Middle frontal gyrus (tissue), 1 donor: ENCODE results near the gene GNB1.
"Not testable (repeated sequence)": the region's sequence is repeated elsewhere in the genome, so short reads cannot be mapped to it uniquely, and the experiment has no call there.

ENCODE experiments used
- DNase-seq: peaks from one replicate; pipeline ENCODE4 v3.0.0-alpha.2; 2015; ENCODE audit warnings: low spot score; ENCODE audit errors: extremely low spot score

GNB1 gene

DNA sequence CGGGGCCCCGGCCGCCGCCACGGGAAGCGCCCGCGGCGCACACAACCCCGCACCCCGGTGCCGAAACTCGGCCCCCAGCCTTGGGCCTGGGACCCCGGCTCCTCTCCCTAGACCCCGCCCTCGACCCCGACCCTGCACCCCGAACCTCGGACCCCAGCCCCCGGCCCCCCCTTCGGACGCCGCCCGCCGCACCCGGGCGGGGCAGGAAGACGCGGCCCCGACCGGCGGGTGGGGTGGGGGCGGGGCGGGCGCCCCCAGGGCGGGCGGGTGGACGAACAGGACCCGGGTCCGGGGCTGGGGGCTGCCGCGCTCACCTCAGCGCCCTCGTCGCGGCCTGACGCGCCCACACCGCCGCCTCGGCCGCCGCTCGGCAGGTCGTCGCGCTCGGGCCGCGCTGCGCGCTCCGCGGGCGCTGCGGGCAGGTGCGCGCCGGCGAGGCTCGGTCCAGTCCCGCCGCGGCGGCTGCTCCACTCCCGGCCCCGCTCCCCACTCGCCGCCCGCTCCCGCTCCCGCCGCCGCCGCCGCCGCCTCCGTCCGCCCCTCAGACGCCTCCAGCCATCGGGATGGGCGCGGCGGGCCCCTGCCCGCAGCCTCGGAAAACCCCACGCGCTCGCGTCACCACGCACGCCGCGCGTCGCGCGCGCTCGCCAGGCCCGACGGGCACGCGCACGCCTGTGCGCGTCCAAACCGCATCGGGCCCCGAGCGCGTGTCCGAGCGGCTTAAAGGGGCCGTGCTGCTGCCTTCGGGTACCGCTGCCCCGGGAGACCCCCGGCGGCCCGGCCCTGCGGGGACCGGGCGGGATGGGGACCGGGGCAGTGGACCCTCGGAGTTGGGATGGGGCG, at the start of gene GNB1:
Gene GNB1, minus strand, starts transcription at position 582 of the 843 bp plus-strand sequence. CDS start 65,634 bp downstream, outside the sequence.
- peak; percentile 85 for DNase-seq

- no peak for DNase-seq
These were observed 49.2 kb upstream of the GNB1 start for GRCh38 chr1:1940123-1940425.

DNA sequence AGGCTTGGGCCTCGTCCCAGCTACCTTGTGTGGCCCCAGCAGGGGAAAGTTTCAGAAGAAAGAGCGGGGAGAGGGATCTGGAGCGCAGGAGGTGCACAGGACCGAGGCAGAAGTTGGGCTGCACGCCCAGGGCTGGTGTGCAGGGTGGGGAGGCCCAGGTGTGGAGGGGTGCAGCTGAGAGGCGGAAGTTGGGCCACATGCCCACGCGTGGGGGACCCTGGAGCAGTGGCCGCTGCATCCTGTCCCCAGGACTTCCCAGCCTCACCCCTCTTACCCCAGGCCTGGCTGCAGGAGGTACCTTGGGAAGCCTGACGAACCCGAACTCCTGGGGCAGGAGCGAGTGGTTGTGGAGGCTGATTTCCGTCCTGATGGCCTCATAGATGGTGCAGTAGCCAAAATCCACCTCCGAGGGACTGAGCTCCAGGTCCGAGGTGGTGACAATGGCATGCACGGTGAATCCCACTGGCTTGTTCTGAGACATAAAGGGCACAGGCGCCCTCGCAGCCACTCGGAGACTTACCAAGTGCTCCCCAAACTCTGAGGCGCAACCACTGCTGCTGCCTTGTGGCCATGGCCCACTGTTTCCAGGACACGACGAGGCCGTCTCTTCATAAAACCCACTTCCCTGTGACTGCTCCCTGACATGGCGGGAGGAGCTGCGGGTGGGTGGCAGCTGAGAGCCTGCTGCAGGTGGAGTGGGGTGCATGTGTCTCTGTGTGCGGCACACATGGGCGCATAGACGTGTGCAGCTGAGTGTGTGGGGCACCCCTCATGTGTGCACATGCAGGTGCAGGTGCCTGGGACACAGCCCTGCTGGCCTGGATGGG, 48.6 kb upstream of the GNB1 start:
- no peak for DNase-seq

- DNase-seq, result no peak
These were observed 47.9 kb upstream of the GNB1 start for GRCh38 chr1:1938613-1939295.

DNA sequence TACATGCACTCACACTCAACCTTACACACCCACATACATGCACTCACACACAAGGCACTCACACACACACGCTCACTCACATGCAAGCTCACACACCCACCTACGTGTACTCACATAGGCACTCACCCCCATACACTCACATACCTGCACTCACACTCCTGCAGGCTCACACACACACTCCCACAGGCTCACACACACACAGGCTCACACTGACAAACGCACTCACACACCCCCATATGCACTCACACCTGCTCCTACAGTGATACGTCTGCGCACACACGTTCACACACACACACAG, 47.3 kb upstream of the GNB1 start:
- no peak for DNase-seq

DNA sequence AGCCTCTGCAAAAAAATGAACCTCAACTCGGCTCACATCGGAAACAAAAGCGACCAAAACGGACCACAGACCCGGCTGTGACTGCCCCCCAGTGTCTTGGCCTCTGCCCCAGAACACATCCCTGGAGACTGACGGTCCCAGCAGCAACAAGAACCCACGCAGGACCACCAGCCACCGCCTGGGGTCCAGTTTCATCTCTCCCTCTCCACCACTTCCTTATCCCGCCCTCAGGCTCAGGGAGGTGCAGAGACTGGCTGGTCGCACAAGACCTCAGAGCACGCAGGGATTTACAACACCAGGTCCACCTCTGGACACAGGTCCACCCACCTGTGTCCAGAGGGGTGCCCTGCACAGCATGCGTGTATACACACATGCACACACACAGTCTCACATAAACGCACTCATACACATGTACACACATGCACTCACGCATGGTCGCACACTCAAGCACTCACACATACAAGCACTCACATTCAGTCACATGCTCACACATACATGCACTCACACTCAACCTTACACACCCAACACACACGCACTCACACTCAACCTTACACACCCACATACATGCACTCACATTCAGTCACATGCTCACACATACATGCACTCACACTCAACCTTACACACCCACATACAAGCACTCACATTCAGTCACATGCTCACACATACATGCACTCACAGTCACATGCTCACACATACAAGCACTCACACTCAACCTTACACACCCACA, 46.8 kb upstream of the GNB1 start:
- no peak for DNase-seq

DNA sequence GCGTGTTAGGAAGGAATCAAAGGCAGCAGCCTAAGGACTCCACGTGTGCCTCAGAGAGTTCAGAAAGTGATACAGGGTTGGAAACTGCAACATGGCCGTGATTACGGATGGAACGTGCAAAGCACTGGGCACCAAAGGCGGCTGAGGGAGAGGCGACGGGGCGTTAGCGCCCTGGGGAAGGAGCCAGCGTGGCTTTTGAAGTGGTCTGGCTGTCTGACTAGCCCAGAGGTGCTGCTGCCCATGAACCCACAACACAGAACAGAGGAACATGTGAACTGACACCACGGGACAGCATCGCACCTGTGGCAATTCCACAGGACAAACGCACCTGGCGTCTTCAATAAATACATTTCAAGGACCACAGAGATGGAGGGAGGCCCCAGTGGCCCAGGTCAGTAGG, 46.2 kb upstream of the GNB1 start:
- DNase-seq, result no peak

GRCh38 chr1:1934848-1935247, 44.0 kb upstream of the GNB1 start:
- DNase-seq, result not testable (repeated sequence)

GRCh38 chr1:1929639-1930545, 39.0 kb upstream of the GNB1 start:
- no peak for DNase-seq

DNA sequence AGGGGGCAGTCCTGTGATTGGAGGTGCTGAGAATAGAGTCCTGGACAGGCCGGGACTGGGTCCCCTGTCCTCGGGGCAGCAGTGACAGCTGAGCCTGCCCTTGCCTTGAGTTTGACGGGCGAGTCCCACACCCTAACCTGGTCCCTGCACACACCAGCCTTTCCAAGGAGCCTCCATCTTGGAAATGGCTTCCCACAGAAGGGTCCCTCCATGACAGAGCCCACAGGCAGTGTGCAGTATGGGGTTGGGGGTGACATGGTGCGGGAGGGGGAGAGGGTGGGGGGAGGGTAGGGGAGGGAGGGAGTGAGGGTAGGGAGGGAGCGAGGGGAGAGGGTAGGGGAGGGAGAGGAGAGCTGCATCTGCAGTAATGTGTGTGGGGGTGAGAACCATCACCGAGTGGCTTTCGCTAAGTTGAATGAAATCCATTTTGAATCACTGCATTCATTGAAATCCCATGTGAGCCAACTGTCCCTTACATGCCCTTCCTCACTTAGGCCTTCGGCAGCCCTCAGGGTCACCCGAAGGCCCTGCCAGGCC, 38.3 kb upstream of the GNB1 start:
- no peak for DNase-seq

- DNase-seq, result no peak
These were observed 37.6 kb upstream of the GNB1 start for GRCh38 chr1:1928231-1929101.

DNA sequence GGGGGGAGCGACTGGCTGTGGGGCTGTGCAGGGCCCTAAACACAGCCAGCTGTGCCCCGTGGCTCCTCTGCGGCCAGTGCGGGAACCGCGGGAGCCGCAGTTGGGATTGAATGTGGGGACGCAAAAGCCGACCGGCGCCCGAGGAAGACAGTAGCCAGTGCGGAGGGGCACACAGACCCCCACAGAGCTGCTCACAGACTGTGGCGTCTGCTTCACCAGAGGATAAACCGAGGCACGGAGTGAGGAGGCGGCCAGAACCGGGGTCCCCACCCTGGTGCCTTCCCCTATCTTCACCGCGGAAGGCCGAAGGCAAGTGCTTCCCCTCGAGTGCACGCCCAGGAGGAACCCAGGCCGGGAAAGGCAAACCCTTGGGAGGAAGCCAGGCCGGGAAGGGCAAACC, 36.9 kb upstream of the GNB1 start:
- DNase-seq, result no peak

- no peak for DNase-seq
These were observed 36.2 kb upstream of the GNB1 start for GRCh38 chr1:1926886-1927660.

GRCh38 chr1:1926346-1926811, 35.5 kb upstream of the GNB1 start:
- DNase-seq, result no peak

GRCh38 chr1:1925437-1926345, 34.8 kb upstream of the GNB1 start:
- no peak for DNase-seq

DNA sequence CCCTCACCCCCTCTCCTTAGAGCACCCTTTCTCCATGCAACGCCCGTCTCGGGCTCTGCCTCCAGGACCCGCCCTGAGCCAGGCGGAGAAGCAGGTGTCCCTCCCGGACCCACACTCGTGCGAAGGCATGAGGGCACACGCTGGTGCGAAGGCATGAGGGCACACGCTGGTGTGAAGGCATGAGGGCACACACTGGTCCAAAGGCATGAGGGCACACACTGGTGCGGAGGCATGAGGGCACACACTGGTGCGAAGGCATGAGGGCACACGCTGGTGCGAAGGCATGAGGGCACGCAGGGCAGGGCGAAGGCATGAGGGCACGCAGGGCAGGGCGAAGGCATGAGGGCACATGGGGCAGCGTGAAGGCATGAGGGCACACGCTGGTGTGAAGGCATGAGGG, 34.0 kb upstream of the GNB1 start:
- DNase-seq, result no peak

GRCh38 chr1:1924386-1924785, 33.5 kb upstream of the GNB1 start:
- DNase-seq, result no peak
